ENCODE measurements around the gene GPR37L1.

Gene GPR37L1

GRCh38 chr1:202146993-202147392 lies 24.3 kb downstream of the GPR37L1 start:
- TF ChIP-seq FOXM1 (IDR thresholded peaks at IDR 0.05; ENCODE audit: borderline replicate concordance, low read depth) (no peak), TAF1 (IDR thresholded peaks at IDR 0.05; ENCODE audit: low read depth) (no peak), RAD21 (IDR thresholded peaks at IDR 0.05; ENCODE audit: low read depth) (no peak), REST (IDR thresholded peaks at IDR 0.05; ENCODE audit: low read depth) (no peak), TCF12 (IDR thresholded peaks at IDR 0.05; ENCODE audit: low read depth) (no peak), EGR1 (IDR thresholded peaks at IDR 0.05) (no peak)

GRCh38 chr1:202148391-202148790 lies 25.7 kb downstream of the GPR37L1 start:
- TF ChIP-seq TEAD4 (IDR thresholded peaks at IDR 0.05), result no peak
- TF ChIP-seq RAD21 (IDR thresholded peaks at IDR 0.05; ENCODE audit: low read depth), result no peak
- TF ChIP-seq YY1 (IDR thresholded peaks at IDR 0.05; ENCODE audit: low read depth), result no peak
- TF ChIP-seq CEBPB (IDR thresholded peaks at IDR 0.05), result no peak
- no peak for TF ChIP-seq REST (IDR thresholded peaks at IDR 0.05; ENCODE audit: low read depth)
- TF ChIP-seq ZBTB7A (IDR thresholded peaks at IDR 0.05; ENCODE audit: low read depth), result no peak
- no peak for TF ChIP-seq USF1 (IDR thresholded peaks at IDR 0.05)
- TF ChIP-seq EGR1 (IDR thresholded peaks at IDR 0.05), result no peak
- TF ChIP-seq EP300 (IDR thresholded peaks at IDR 0.05; ENCODE audit: borderline replicate concordance), result no peak
- no peak for TF ChIP-seq TAF1 (IDR thresholded peaks at IDR 0.05; ENCODE audit: low read depth)
- no peak for TF ChIP-seq MAX (IDR thresholded peaks at IDR 0.05)
- TF ChIP-seq NFIC (IDR thresholded peaks at IDR 0.05), result no peak
- no peak for TF ChIP-seq CREB1 (IDR thresholded peaks at IDR 0.05; ENCODE audit: low read depth)
- TF ChIP-seq FOXM1 (IDR thresholded peaks at IDR 0.05; ENCODE audit: borderline replicate concordance, low read depth), result no peak
- TF ChIP-seq TCF12 (IDR thresholded peaks at IDR 0.05; ENCODE audit: low read depth), result no peak

GRCh38 chr1:202149566-202149965 lies 26.8 kb downstream of the GPR37L1 start:
- TF ChIP-seq EGR1 (IDR thresholded peaks at IDR 0.05) (no peak), CREB1 (IDR thresholded peaks at IDR 0.05; ENCODE audit: low read depth) (no peak), YY1 (IDR thresholded peaks at IDR 0.05; ENCODE audit: low read depth) (no peak), MAX (IDR thresholded peaks at IDR 0.05) (no peak), NFIC (IDR thresholded peaks at IDR 0.05) (no peak)

GRCh38 chr1:202150187-202150586 lies 27.5 kb downstream of the GPR37L1 start:
- TF ChIP-seq NFIC (IDR thresholded peaks at IDR 0.05) (no peak), FOXM1 (IDR thresholded peaks at IDR 0.05; ENCODE audit: borderline replicate concordance, low read depth) (no peak), TAF1 (IDR thresholded peaks at IDR 0.05; ENCODE audit: low read depth) (no peak), EGR1 (IDR thresholded peaks at IDR 0.05) (no peak), TCF12 (IDR thresholded peaks at IDR 0.05; ENCODE audit: low read depth) (no peak), USF1 (IDR thresholded peaks at IDR 0.05) (no peak), TEAD4 (IDR thresholded peaks at IDR 0.05) (no peak), RAD21 (IDR thresholded peaks at IDR 0.05; ENCODE audit: low read depth) (no peak), YY1 (IDR thresholded peaks at IDR 0.05; ENCODE audit: low read depth) (no peak), MAX (IDR thresholded peaks at IDR 0.05) (no peak), CREB1 (IDR thresholded peaks at IDR 0.05; ENCODE audit: low read depth) (no peak), CEBPB (IDR thresholded peaks at IDR 0.05) (no peak), EP300 (IDR thresholded peaks at IDR 0.05; ENCODE audit: borderline replicate concordance) (no peak), REST (IDR thresholded peaks at IDR 0.05; ENCODE audit: low read depth) (no peak)

- no peak for TF ChIP-seq MAX (IDR thresholded peaks at IDR 0.05)
These were observed 27.9 kb downstream of the GPR37L1 start for GRCh38 chr1:202150602-202151001.
